Muscle layer of duodenum (tissue), 2 donors: ENCODE results near the gene PSD.
"Not testable (repeated sequence)": the region's sequence is repeated elsewhere in the genome, so short reads cannot be mapped to it uniquely, and the experiment has no call there.

Experiments used
- H3K27ac ChIP-seq: one replicate; pipeline ENCODE4 v1.7.0; 2013; ENCODE audit warnings: mild to moderate bottlenecking, low read length
- H3K27me3 ChIP-seq: one replicate; pipeline ENCODE4 v1.7.0; 2013; ENCODE audit warnings: low read depth, mild to moderate bottlenecking, control low read depth, low read length
- H3K36me3 ChIP-seq, 2 donors: one replicate each; pipeline ENCODE4 v1.7.0; 2013; ENCODE audit warnings: low read length in 2 of 2, control low read depth in 1 of 2, mild to moderate bottlenecking in 1 of 2; ENCODE audit not compliant: insufficient read depth in 2 of 2, control insufficient read depth in 1 of 2
- H3K4me1 ChIP-seq, 2 donors: one replicate each; pipeline ENCODE4 v1.7.0; 2013; ENCODE audit warnings: low read length in 2 of 2, mild to moderate bottlenecking in 2 of 2, control low read depth in 1 of 2, moderate library complexity in 1 of 2; ENCODE audit not compliant: insufficient read depth in 2 of 2, control insufficient read depth in 1 of 2
- H3K4me3 ChIP-seq, 2 donors: one replicate each; pipeline ENCODE4 v1.7.0; 2013; ENCODE audit warnings: low read length in 2 of 2, low read depth in 1 of 2, mild to moderate bottlenecking in 1 of 2
- H3K9me3 ChIP-seq, 2 donors: one replicate each; pipeline ENCODE4 v1.7.0; 2013; ENCODE audit warnings: low read length in 2 of 2, control low read depth in 1 of 2, mild to moderate bottlenecking in 1 of 2; ENCODE audit not compliant: control insufficient read depth in 1 of 2
- donor health status: healthy.

Gene PSD

DNA sequence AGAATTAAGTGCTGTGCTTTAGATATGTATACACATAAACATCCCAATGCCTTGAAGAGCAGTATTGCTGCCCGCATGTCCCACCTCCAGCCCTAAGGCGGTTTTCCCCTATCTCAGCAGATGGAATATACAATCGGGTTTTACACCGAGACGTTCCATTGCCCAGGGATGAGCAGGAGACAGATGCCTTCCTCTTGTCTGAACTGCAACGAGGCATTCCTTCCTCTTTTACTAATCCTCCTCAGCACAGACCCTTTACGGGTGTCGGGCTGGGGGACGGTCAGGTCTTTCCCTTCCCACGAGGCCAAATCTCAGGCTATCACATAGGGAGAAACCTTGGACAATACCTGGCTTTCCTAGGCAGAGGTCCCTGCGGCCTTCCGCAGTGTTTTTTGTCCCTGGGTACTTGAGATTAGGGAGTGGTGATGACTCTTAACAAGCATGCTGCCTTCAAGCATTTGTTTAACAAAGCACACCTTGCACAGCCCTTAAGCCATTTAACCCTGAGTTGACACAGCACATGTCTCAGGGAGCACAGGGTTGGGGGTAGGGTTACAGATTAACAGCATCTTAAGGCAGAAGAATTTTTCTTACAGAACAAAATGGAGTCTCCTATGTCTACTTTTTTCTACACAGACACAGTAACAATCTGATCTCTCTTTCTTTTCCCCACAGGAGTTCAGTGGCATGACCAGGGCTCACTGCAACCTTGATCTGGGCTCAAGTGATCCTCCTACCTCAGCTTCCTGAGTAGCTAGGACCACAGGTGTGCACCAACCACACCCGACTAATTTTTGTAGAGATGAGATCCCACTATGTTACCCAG is 36.3 kb upstream of the PSD start:
- H3K36me3 ChIP-seq, H3K9me3 ChIP-seq, H3K27me3 ChIP-seq, H3K4me1 ChIP-seq, H3K27ac ChIP-seq, H3K4me3 ChIP-seq: not testable (repeated sequence)

DNA sequence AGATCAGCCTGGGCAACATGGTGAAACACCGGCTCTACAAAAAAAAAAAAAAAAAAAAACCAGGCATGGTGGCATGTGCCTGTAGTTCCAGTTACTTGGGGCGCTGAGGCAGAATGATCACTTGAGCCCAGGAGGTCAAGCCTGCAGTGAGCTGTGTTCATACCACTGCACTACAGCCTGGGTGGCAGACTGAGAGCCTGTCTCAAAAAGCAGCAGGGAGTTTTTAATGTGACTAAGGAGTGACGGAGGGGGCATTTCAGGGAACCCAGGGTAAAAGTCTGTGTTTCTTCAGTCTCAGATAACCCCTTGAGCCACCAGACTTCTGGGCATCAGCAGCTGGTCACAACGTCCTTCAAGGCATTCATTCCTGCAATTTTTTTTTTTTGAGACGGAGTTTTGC is 34.9 kb upstream of the PSD start:
- H3K27me3 ChIP-seq: no peaks in the 10 kb centered on the region
- no peaks in the 10 kb centered on the region for H3K9me3 ChIP-seq
- H3K36me3 ChIP-seq: no peaks in the 10 kb centered on the region
- no peak overlapping the region for H3K27ac ChIP-seq
- H3K4me3 ChIP-seq: no peak overlapping the region
- H3K4me1 ChIP-seq: peaks cover 4 to 9% of the 10 kb centered on the region in 2 donors

DNA sequence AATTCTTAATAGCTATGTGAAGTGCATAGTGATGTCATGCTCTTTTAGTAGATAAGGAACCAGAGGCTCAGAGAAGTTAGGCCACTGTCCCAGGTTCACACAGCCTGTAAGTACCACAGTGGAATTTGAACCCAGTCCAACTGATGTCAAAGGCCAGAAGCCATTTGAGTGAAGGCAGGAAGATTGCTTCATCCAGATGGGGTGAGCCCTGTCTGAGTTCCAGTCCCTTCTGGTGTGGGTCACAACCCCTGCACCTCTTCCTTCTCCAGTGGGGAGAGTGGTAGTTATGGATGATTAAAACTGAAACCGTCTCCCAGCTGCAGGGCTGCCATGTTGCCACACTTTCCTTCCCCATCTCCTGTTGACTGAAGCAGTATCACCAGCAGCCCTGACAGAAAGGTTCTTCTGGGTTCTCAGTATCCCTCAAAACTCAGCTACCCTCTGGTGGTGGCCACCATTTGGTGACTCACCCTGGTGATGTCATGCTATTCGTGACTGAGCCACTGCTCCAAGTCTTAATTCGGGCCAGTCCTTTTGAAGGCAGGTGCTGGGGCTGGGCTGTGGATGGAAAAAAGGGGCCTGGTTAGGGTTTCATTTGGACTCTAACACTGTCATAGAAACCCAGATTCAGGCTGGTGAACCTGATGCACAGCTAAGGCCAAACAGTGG is 34.2 kb upstream of the PSD start:
- H3K36me3 ChIP-seq: no peaks in the 10 kb centered on the region
- H3K9me3 ChIP-seq: no peaks in the 10 kb centered on the region
- H3K27ac ChIP-seq: no peak overlapping the region
- no peak overlapping the region for H3K4me3 ChIP-seq
- no peaks in the 10 kb centered on the region for H3K27me3 ChIP-seq
- H3K4me1 ChIP-seq: peaks cover 4 to 9% of the 10 kb centered on the region in 2 donors

DNA sequence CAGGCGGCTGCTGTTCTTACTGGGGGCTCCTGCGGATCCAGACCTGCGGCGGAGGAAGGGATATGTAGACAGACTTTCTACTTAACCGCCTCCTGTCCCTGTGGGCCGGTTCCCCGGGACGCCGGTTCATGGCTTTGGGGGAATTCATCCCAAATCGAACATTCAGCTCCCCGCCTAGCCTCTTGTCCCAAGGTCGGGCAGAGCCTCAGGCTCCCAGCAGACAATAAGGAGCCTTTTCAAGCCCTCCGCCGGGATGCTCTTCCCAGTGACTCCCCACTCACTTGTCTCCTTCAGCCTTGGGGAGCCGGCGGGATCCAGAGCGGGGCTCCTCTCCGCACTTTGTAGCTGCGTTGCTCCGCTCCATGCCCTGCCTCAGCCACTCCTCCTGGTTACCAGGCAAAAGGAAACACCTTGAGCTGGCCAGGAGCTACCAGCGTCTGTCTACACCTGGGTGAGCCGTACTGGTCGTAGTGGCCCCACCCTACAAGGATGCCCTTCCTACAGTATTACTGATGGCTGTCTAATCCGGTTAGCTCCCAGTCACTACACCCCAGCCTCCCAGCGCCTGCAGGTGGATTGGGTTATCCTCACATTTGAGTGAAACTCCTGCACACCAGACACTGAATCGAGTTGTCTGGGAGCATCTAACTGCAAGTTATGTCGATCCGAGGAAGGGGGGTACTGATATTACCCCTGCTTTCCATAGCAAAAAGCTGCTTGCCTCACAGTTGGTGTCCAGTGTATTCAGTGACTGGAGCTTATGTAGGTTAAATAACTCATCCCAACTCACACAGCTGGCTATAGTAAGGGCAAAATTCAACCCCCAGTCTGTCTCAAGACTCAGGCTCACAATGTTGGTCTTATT is 32.8 kb upstream of the PSD start, which contains the start of gene C10orf95:
C10orf95 (minus strand) TSS at position 439 of the 865 bp plus-strand sequence. CDS start 450 bp downstream, outside the sequence.
- Histone ChIP-seq H3K27ac (peak within 1 kb of the TSS; percentile 60), H3K4me3 (peak within 1 kb of the TSS; percentile 82 to 89), H3K27me3 (no peaks in the 10 kb centered on the region), H3K36me3 (no peaks in the 10 kb centered on the region), H3K9me3 (no peaks in the 10 kb centered on the region), H3K4me1 (peaks cover 4 to 9% of the 10 kb centered on the region in 2 donors)

DNA sequence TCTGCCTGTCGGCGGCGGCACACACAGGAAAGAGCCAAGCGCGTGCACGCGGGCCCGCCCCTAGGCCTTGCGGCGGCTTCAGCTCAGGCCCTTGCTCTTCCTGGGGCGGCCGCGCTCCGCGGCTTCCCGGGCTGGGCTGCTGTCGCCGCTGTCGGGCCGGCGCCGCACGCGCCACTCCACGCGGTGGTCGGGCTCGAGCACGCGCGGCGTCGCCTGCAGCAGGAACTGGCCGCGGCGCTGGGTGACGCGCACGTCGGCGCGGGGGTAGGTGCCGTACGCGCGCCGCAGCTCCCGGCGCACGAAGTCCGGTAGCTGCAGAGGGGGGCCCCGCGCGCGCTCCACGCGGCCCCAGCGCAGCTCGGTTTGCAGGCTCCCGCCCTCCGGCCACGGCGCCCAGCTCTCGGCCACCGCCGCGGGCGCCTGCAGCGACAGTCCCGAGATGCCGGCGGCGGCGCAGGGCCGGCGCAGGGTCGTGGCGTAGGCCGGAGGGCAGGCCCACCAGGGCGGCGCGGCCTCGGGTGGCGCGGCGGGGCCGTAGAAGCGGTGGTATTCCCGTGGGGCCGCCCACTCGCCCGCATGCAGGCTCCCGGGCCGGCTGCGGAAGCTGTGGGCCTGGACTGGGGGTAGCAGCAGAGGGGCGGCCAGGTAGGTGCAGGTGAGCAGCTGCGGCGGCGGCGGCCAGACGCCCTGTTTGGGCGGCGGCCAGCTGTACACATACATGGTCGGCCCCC is 32.0 kb upstream of the PSD start:
- peaks cover 4 to 9% of the 10 kb centered on the region in 2 donors for H3K4me1 ChIP-seq
- peak overlapping the region; percentile 60 for H3K27ac ChIP-seq
- H3K27me3 ChIP-seq: no peaks in the 10 kb centered on the region
- peak overlapping the region; percentile 82 to 89 for H3K4me3 ChIP-seq
- no peaks in the 10 kb centered on the region for H3K9me3 ChIP-seq
- no peaks in the 10 kb centered on the region for H3K36me3 ChIP-seq

DNA sequence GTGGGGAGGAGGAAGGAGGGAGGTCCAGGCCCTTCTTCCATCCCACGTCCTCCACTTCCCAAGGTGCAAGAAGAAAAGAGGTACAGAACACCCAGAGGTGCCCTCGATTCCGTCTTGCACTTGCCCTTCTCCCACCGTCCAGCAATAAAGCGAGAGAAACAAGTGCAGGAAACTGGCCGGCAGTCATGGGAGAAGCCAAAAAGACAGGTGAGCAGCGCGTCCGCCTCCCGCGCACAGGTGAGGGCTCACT is 31.5 kb upstream of the PSD start:
- Histone ChIP-seq H3K27me3 (no peaks in the 10 kb centered on the region), H3K4me1 (peaks cover 4 to 9% of the 10 kb centered on the region in 2 donors), H3K27ac (peak overlapping the region; percentile 39), H3K36me3 (no peaks in the 10 kb centered on the region), H3K9me3 (no peaks in the 10 kb centered on the region), H3K4me3 (peak overlapping the region; percentile 82 to 89)

DNA sequence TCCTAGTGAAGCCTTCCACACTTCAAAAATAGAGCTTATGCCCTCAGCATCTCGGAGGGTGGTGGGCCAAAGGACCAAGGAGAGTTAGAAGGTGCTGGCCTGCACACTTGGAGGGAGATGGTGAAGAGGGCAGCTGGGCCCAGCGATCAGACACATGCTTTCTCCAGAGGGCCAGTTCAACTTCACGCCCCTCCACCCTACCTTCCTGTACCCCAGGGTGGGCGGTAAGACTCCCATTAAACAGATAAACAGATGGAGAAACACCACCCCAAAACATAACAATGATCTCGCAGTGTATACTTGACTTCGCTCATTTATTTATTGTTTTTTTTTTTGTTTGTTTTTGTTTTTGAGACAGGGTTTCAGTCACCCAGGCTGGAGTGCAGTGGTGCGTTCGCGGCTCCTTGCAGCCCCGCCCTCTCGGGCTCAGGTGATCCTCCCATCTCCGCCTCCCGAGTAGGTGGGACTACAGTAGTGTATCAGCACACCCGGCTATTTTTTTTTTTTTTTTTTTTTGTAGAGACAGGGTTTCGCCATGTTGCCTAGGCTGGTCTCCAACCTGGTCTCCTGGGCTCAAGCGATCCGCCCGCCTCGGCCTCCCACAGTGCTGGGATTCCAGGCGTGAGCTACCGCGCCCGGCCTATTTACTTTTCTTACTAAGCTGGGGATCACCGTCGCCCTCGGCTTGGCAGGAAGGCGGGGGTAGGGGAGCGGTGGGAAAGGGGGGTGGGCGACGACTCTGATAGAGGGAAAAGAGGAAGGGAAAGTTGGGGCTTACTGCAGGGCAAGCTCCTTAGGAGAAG is 30.9 kb upstream of the PSD start:
- Histone ChIP-seq H3K4me3 (peak overlapping the region; percentile 82 to 89), H3K27me3 (no peaks in the 10 kb centered on the region), H3K9me3 (no peaks in the 10 kb centered on the region), H3K4me1 (peaks cover 4 to 9% of the 10 kb centered on the region in 2 donors), H3K36me3 (no peaks in the 10 kb centered on the region), H3K27ac (peak overlapping the region; percentile 39)

DNA sequence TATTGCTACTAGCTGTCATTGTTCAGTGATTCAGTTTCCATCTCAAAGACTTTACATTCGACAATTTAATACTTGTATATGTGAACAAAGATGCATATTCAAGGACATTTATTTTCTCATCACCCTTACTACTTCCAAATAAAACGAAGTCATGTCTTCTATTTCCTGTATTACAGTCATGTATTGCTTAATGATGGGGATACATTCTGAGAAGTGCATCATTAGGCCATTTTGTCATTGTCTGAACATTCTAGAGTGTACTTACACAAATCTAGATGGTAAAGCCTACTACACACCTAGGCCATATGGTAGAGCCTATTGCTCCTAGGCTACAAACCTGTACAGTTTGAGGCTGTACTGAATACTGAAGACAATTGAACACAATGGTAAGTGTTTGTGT is 26.3 kb upstream of the PSD start:
- H3K27ac ChIP-seq: no peak overlapping the region
- no peaks in the 10 kb centered on the region for H3K4me1 ChIP-seq
- H3K27me3 ChIP-seq: no peaks in the 10 kb centered on the region
- no peaks in the 10 kb centered on the region for H3K36me3 ChIP-seq
- H3K9me3 ChIP-seq: no peaks in the 10 kb centered on the region
- H3K4me3 ChIP-seq: no peak overlapping the region

DNA sequence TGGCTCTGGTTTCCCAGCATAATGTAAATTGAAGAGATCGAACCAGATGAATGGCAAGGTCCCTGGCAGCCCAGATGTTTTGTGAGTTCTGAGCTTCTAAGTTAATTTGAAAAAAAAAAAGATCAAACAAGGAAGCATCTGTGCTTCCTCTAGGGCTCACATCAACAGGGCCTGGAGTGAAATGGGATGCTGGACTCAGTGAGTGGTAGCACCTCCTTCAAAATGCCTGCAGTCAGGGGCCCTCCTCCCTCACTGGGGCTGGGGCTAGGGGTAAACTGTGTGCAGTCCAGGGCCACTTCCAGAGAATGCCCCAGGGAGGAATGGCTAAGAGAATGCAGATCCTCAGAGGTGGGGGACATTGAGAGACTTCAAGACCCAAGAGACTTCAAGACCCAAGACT is 19.8 kb upstream of the PSD start:
- Histone ChIP-seq H3K36me3 (no peaks in the 10 kb centered on the region), H3K27ac (no peak overlapping the region), H3K4me3 (no peak overlapping the region), H3K4me1 (peaks cover 0 to 5% of the 10 kb centered on the region in 2 donors), H3K27me3 (no peaks in the 10 kb centered on the region), H3K9me3 (no peaks in the 10 kb centered on the region)

DNA sequence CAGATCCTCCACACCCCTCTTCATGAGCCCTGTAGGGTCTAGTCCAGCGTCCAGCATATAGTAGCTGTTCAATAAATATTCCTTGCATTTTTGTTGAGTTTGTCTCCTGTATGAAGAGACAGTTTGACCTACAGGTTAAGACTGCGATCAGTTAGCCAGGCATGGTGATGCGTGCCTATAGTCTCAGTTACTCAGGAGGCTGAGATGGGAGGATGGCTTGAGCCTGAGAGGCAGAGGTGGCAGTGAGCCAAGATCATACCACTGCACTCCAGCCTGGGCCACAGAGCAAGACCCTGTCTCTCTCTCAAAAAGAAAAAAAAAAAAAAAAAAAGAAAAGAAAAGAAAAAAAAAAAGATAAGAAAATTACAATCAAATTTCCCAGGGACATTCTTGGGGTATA is 18.9 kb upstream of the PSD start:
- no peaks in the 10 kb centered on the region for H3K27me3 ChIP-seq
- no peaks in the 10 kb centered on the region for H3K36me3 ChIP-seq
- H3K27ac ChIP-seq: no peak overlapping the region
- H3K9me3 ChIP-seq: no peaks in the 10 kb centered on the region
- H3K4me1 ChIP-seq: peaks cover 0 to 5% of the 10 kb centered on the region in 2 donors
- H3K4me3 ChIP-seq: no peak overlapping the region
